Neuron (in vitro differentiated cells): ENCODE results near the gene SEMA6A.
"Not testable (repeated sequence)": the region's sequence is repeated elsewhere in the genome, so short reads cannot be mapped to it uniquely, and the experiment has no call there.

Source experiments
- H2AFZ ChIP-seq: one replicate; pipeline ENCODE4 v1.6.1; 2013; ENCODE audit warnings: low read depth, mild to moderate bottlenecking, inconsistent platforms, low read length, moderate library complexity
- H3K27me3 ChIP-seq: one replicate; pipeline ENCODE4 v1.6.1; 2013; ENCODE audit warnings: low read length; ENCODE audit not compliant: insufficient read depth
- H3K36me3 ChIP-seq: one replicate; pipeline ENCODE4 v1.6.1; 2013; ENCODE audit warnings: low read length; ENCODE audit not compliant: insufficient read depth
- H3K4me1 ChIP-seq: one replicate; pipeline ENCODE4 v1.6.1; 2013; ENCODE audit warnings: low read length; ENCODE audit not compliant: insufficient read depth
- H3K4me3 ChIP-seq: 2 replicates; pipeline ENCODE4 v1.5.1; 2013; ENCODE audit warnings: mild to moderate bottlenecking, low read length, moderate library complexity
- H3K9me3 ChIP-seq: one replicate; pipeline ENCODE4 v1.6.1; 2013; ENCODE audit warnings: low read length

Gene SEMA6A

GRCh38 chr5:116559239-116559638, 15.4 kb downstream of the SEMA6A start:
- no peaks in the 10 kb centered on the region for H3K9me3 ChIP-seq
- no peaks in the 10 kb centered on the region for H3K36me3 ChIP-seq
- no peak overlapping the region for H3K4me3 ChIP-seq
- no peaks in the 10 kb centered on the region for H3K4me1 ChIP-seq
- no peaks in the 10 kb centered on the region for H3K27me3 ChIP-seq
- no peak overlapping the region for H2AFZ ChIP-seq

- Histone ChIP-seq H2AFZ (no peak overlapping the region), H3K36me3 (no peaks in the 10 kb centered on the region), H3K27me3 (no peaks in the 10 kb centered on the region), H3K4me1 (peaks cover 12% of the 10 kb centered on the region), H3K4me3 (no peak overlapping the region), H3K9me3 (no peaks in the 10 kb centered on the region)
Observed at GRCh38 chr5:116557669-116558271, 16.9 kb downstream of the SEMA6A start.

GRCh38 chr5:116554764-116555163, 19.9 kb downstream of the SEMA6A start:
- Histone ChIP-seq H3K27me3 (no peaks in the 10 kb centered on the region), H3K9me3 (no peaks in the 10 kb centered on the region), H2AFZ (no peak overlapping the region), H3K4me1 (peaks cover 12% of the 10 kb centered on the region), H3K4me3 (no peak overlapping the region), H3K36me3 (no peaks in the 10 kb centered on the region)

- Histone ChIP-seq H3K4me1 (peaks cover 12% of the 10 kb centered on the region), H3K9me3 (no peaks in the 10 kb centered on the region), H3K27me3 (no peaks in the 10 kb centered on the region)
Observed at GRCh38 chr5:116553366-116553765, 21.3 kb downstream of the SEMA6A start.

GRCh38 chr5:116550082-116550481, 24.5 kb downstream of the SEMA6A start:
- Histone ChIP-seq H3K27me3 (no peaks in the 10 kb centered on the region), H3K4me1 (peaks cover 12% of the 10 kb centered on the region), H3K36me3 (no peaks in the 10 kb centered on the region), H3K9me3 (peaks cover 6% of the 10 kb centered on the region), H2AFZ (no peak overlapping the region), H3K4me3 (no peak overlapping the region)

More at GRCh38 chr5:116553366-116553765, 21.3 kb downstream of the SEMA6A start:
- H2AFZ ChIP-seq, result no peak overlapping the region
- no peak overlapping the region for H3K4me3 ChIP-seq
- no peaks in the 10 kb centered on the region for H3K36me3 ChIP-seq

- Histone ChIP-seq H3K27me3 (no peaks in the 10 kb centered on the region), H3K9me3 (peaks cover 9% of the 10 kb centered on the region), H2AFZ (no peak overlapping the region), H3K4me1 (no peaks in the 10 kb centered on the region), H3K36me3 (no peaks in the 10 kb centered on the region), H3K4me3 (no peak overlapping the region)
Observed at GRCh38 chr5:116546743-116547124, 27.9 kb downstream of the SEMA6A start.

GRCh38 chr5:116546033-116546742, 28.4 kb downstream of the SEMA6A start:
- Histone ChIP-seq H3K9me3 (peaks cover 9% of the 10 kb centered on the region), H3K36me3 (no peaks in the 10 kb centered on the region), H3K27me3 (no peaks in the 10 kb centered on the region), H2AFZ (no peak overlapping the region), H3K4me1 (no peaks in the 10 kb centered on the region), H3K4me3 (no peak overlapping the region)

GRCh38 chr5:116545465-116545864, 29.2 kb downstream of the SEMA6A start:
- not testable (repeated sequence) for H3K4me3 ChIP-seq, H2AFZ ChIP-seq, H3K36me3 ChIP-seq, H3K9me3 ChIP-seq, H3K4me1 ChIP-seq, H3K27me3 ChIP-seq

- H3K27me3 ChIP-seq, result no peaks in the 10 kb centered on the region
Observed at GRCh38 chr5:116544531-116545241, 29.9 kb downstream of the SEMA6A start.

GRCh38 chr5:116543501-116543900, 31.1 kb downstream of the SEMA6A start:
- Histone ChIP-seq H3K36me3 (no peaks in the 10 kb centered on the region), H2AFZ (no peak overlapping the region), H3K4me1 (no peaks in the 10 kb centered on the region), H3K9me3 (peaks cover 9% of the 10 kb centered on the region), H3K4me3 (no peak overlapping the region), H3K27me3 (no peaks in the 10 kb centered on the region)

More at GRCh38 chr5:116544531-116545241, 29.9 kb downstream of the SEMA6A start:
- Histone ChIP-seq H3K4me3 (no peak overlapping the region), H2AFZ (no peak overlapping the region), H3K4me1 (no peaks in the 10 kb centered on the region), H3K9me3 (peaks cover 9% of the 10 kb centered on the region), H3K36me3 (no peaks in the 10 kb centered on the region)

GRCh38 chr5:116542619-116543018, 32.0 kb downstream of the SEMA6A start:
- H3K27me3 ChIP-seq, result no peaks in the 10 kb centered on the region
- peaks cover 7% of the 10 kb centered on the region for H3K9me3 ChIP-seq
- no peaks in the 10 kb centered on the region for H3K36me3 ChIP-seq
- no peaks in the 10 kb centered on the region for H3K4me1 ChIP-seq
- no peak overlapping the region for H2AFZ ChIP-seq
- H3K4me3 ChIP-seq, result no peak overlapping the region

- Histone ChIP-seq H2AFZ (no peak overlapping the region), H3K27me3 (no peaks in the 10 kb centered on the region), H3K4me3 (no peak overlapping the region), H3K4me1 (peaks cover 11% of the 10 kb centered on the region), H3K9me3 (no peaks in the 10 kb centered on the region), H3K36me3 (no peaks in the 10 kb centered on the region)
Observed at GRCh38 chr5:116539222-116539621, 35.4 kb downstream of the SEMA6A start.

GRCh38 chr5:116536316-116537083, 38.1 kb downstream of the SEMA6A start:
- H3K4me3 ChIP-seq, result no peak overlapping the region
- no peak overlapping the region for H2AFZ ChIP-seq
- no peaks in the 10 kb centered on the region for H3K27me3 ChIP-seq
- H3K9me3 ChIP-seq, result no peaks in the 10 kb centered on the region
- H3K4me1 ChIP-seq, result peaks cover 11% of the 10 kb centered on the region
- no peaks in the 10 kb centered on the region for H3K36me3 ChIP-seq
